ENCODE data around the gene TMEM129. TPM values are rescaled to one million over a fixed set of nuclear protein-coding genes. Genes with fewer than 3 reads are reported as not detected.
A peak's percentile ranks its signal among the peaks of the same experiment; 100 is the strongest.

Gene TMEM129
- total and polyA plus RNA-seq, 11 donors = 28.6 to 73.3 (median 37.2) TPM

- Histone ChIP-seq H3K4me3 (no peak overlapping the region), H3K9me3 (no peaks in the 10 kb centered on the region), H3K27ac (no peak overlapping the region), H3K27me3 (peaks cover 0 to 26% (median 0%) of the 10 kb centered on the region in 9 donors), H3K4me1 (peaks cover 0 to 14% (median 2%) of the 10 kb centered on the region in 12 donors), H3K36me3 (no peaks in the 10 kb centered on the region)
- TF ChIP-seq POLR2A (IDR thresholded peaks at IDR 0.05) = no peak
- no peak for TF ChIP-seq CTCF (IDR thresholded peaks at IDR 0.05)
- ATAC-seq (no peak), DNase-seq (no peak)
- intact Hi-C loops (cut with DNase I) = loop anchor here in 1 of 10 donors (2.0 kb wide), 1 partner anchor 69 kb away; no protein-coding TSS in a partner anchor
- 80 to 88% (median 85%) methylated on average over 1 to 6 of the region's 6 CpGs for WGBS, 4 donors
Observed at GRCh38 chr4:1769692-1770091, 48.6 kb upstream of the TMEM129 start.

- DNase-seq = no peak
- Histone ChIP-seq H3K4me1 (peaks cover 0 to 19% (median 5%) of the 10 kb centered on the region in 12 donors), H3K4me3 (no peak overlapping the region), H3K36me3 (no peaks in the 10 kb centered on the region), H3K27ac (no peak overlapping the region), H3K27me3 (peaks cover 0 to 37% (median 0%) of the 10 kb centered on the region in 9 donors), H3K9me3 (no peaks in the 10 kb centered on the region)
- 83 to 93% (median 86%) methylated on average over 21 to 23 of the region's 23 CpGs for whole genome bisulfite sequencing, 4 donors
- no peak for ATAC-seq
- intact Hi-C loops (cut with DNase I) = loop anchor here in 1 of 10 donors (2.0 kb wide), 1 partner anchor 70 kb away; no protein-coding TSS in a partner anchor
- TF ChIP-seq CTCF (IDR thresholded peaks at IDR 0.05) = no peak
- no peak for TF ChIP-seq POLR2A (IDR thresholded peaks at IDR 0.05)
Observed at GRCh38 chr4:1768367-1769034, 47.4 kb upstream of the TMEM129 start.

DNA sequence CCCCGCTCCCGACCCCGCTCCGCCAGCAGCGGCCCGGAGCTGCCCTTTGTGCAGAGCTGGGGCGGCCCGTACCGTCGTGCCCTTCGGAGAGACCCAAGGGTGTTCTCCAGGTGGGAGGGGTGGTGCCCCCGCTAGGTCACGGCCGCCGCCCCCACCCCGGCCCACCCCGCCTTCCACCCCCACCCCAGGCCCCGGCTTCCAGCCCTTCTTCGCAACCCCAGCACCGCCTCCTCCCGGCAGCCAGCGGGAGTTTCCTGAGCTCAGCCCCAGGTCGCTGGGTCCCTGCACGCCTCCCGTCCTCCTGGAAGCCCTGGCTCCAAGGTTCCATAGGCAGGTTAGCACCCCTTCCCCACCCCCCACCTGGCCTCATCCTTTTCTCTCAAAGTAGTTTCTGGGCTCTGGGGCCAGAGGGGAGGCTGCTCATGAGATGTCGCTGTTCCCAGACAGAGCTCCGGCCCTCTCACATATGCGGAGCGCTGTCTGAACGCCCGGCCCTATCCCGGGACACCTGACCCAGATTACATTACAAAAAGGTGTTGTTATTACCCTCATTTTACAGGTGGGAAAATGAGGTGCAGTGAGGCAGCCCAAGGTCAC is 46.7 kb upstream of the TMEM129 start:
- Histone ChIP-seq H3K27me3 (peaks cover 0 to 42% (median 0%) of the 10 kb centered on the region in 9 donors), H3K27ac (no peak overlapping the region), H3K4me1 (peaks cover 0 to 25% (median 9%) of the 10 kb centered on the region in 12 donors), H3K9me3 (no peaks in the 10 kb centered on the region), H3K36me3 (no peaks in the 10 kb centered on the region), H3K4me3 (peak overlapping the region in 11 of 12 donors; percentile 16 to 57 (median 51))
- ATAC-seq = no peak
- 23 to 50% (median 30%) methylated on average over 14 to 31 of the region's 32 CpGs for WGBS, 4 donors
- intact Hi-C loops (cut with DNase I) = loop anchor here in 1 of 10 donors (2.0 kb wide), 1 partner anchor 71 kb away; no protein-coding TSS in a partner anchor
- DNase-seq = no peak
- TF ChIP-seq CTCF (IDR thresholded peaks at IDR 0.05) (peak in 2 of 12 donors; percentile 16 to 18), POLR2A (IDR thresholded peaks at IDR 0.05) (no peak)
